ENCODE measurements around the gene YY1.

YY1 gene

DNA sequence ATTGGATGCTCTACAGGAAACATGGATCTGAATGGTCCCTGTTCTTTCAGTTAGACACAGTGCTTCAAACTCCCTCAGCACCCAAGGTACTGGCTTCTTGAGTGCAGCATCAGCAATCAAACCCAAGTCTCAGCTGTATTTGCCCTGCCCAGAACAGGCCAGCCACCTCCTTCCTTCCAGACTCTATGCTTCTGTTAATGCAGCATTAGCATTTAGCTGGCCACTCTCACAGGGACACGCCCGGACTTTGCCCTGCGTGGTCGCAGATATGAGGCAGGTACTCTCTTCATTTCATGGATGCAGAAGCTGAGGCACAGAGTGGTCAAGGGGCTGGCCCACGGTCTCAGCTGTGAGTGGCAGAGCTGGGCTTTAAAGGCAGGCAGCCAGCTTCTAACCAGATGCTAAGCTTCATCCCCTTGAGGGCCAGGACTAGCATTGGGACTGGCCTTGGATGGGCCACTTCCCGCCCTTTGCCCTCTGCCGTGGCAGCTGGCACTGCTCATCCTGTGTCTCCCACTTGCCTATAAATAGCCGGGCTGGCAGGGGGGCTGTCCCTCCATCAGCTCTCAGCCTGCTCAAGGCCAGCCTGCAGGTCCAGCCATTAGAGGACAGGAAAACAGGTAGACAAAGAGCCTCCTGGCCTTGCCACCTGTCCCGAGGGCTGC, 82.7 kb downstream of the YY1 start:
- H3K27ac ChIP-seq, result no peak overlapping the region
- TF ChIP-seq ZFX (IDR thresholded peaks at IDR 0.05), result no peak
- TF ChIP-seq, protein P1, sequence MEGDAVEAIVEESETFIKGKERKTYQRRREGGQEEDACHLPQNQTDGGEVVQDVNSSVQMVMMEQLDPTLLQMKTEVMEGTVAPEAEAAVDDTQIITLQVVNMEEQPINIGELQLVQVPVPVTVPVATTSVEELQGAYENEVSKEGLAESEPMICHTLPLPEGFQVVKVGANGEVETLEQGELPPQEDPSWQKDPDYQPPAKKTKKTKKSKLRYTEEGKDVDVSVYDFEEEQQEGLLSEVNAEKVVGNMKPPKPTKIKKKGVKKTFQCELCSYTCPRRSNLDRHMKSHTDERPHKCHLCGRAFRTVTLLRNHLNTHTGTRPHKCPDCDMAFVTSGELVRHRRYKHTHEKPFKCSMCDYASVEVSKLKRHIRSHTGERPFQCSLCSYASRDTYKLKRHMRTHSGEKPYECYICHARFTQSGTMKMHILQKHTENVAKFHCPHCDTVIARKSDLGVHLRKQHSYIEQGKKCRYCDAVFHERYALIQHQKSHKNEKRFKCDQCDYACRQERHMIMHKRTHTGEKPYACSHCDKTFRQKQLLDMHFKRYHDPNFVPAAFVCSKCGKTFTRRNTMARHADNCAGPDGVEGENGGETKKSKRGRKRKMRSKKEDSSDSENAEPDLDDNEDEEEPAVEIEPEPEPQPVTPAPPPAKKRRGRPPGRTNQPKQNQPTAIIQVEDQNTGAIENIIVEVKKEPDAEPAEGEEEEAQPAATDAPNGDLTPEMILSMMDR (conservative IDR thresholded peaks at IDR 0.05), result no peak

- no peak overlapping the region for H3K27ac ChIP-seq
- TF ChIP-seq, protein P1 (conservative IDR thresholded peaks at IDR 0.05), result no peak
- no peak for TF ChIP-seq ZFX (IDR thresholded peaks at IDR 0.05)
These were observed 83.4 kb downstream of the YY1 start for GRCh38 chr14:100322138-100322957.

DNA sequence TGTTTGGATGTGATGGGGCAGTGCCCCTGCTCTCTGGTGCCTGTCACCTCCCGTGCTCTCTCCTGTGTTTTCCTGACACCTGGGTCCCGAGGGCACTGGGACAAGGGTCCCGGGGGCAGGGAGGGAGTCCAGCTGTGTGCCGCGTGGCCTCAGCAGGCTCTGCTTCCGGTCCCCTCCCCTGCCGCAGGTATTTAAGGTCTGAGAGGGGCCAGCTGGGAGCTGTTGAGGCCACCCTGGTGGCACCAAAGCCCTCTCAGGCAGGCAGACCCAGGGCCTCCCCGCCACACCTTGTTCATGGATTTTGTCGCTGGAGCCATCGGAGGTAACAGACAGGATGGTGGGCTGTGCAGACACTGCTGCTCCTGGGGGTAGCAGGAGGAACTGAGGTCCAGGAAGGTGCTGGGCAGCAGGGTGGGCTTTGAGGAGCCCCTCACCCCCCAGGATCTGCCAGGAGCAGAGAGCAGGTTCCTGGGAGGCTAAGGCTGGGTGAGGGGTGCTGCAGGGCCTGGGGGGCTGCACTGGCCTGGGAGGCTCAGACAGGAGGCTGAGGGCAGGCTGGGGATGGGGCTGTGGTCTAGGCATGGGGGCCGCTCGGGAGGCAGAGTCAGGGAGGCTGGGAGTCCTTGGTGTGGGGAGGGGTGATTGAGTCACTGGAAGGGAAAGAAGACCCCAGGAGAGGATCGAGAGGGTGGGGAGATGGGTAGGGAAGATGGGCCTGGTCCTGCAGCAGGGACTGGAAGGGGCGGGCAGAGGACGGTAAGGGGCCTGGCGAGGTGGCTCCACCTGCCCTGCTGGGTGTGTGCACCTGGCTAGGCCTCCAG, 84.4 kb downstream of the YY1 start, which contains the start of gene SLC25A47:
Gene SLC25A47 (plus strand): TSS at position 219 of the 821 bp plus-strand sequence. CDS start 76 bp downstream, at position 295.
- TF ChIP-seq, protein P1 (conservative IDR thresholded peaks at IDR 0.05), result no peak
- no peak for TF ChIP-seq ZFX (IDR thresholded peaks at IDR 0.05)
- H3K27ac ChIP-seq, result no peak within 1 kb of the TSS

DNA sequence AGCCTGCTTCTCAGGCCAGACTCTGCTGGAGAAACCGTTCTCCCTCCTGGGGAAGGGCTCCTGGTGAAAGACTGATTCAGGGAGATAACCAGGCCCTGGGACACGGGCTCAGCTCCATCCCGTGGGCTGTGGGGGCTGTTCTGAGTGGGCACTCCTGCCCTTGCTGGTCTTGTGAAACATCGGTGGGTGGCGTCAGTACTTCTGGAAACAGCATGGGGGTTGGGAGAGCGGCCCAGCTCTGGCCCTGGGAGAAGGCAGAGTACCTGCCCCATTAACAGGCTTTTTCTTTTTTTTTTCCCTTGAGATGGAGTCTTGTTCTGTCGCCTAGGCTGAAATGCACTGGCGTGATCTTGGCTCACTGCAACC, 85.0 kb downstream of the YY1 start:
- TF ChIP-seq, protein P1 (conservative IDR thresholded peaks at IDR 0.05), result no peak
- no peak for TF ChIP-seq ZFX (IDR thresholded peaks at IDR 0.05)
- no peak overlapping the region for H3K27ac ChIP-seq

DNA sequence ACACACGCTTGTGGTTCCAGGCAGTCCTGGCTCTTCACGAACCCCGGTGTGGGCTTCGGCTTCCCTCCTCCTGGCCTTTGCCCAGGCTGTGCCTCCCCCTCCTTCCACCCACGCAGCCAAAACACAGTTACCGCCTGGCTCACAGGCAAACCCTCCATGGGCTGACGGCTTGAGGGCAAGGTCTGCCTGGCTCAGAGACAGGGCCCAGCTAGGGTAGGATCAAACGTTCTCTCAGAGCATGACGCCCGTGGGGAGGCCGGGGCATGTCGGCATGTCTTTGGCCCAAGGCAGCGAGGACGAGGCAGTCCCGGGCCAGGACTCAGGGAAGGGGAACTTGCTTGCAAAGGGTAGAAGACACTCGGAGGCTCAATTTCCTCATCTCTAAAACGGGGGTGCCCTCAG, 86.3 kb downstream of the YY1 start:
- TF ChIP-seq ZFX (IDR thresholded peaks at IDR 0.05), result no peak
- TF ChIP-seq, protein P1 (conservative IDR thresholded peaks at IDR 0.05), result no peak

GRCh38 chr14:100325958-100326357, 87.0 kb downstream of the YY1 start:
- 0 out of 2 replicates have a peak overlapping the region, but pooled peaks have one; percentile 7 for H3K27ac ChIP-seq
- TF ChIP-seq ZFX (IDR thresholded peaks at IDR 0.05), result no peak
- TF ChIP-seq, protein P1 (conservative IDR thresholded peaks at IDR 0.05), result no peak

More for the DNA sequence above, 86.3 kb downstream of the YY1 start:
- H3K27ac ChIP-seq, result 0 out of 2 replicates have a peak overlapping the region, but pooled peaks have one; percentile 7

Data from C4-2B (cell line).